Measurements from ENCODE around the gene NR1H2. TPM values are rescaled to one million over a fixed set of nuclear protein-coding genes. Genes with fewer than 3 reads are reported as not detected.

NR1H2 gene
- total RNA-seq, 2 donors from 2014 or later: 113 to 138 TPM

GRCh38 chr19:50359328-50359818 is 16.9 kb upstream of the NR1H2 start:
- Histone ChIP-seq H3K36me3 (no peaks in the 10 kb centered on the region), H3K27me3 (replicated peaks; ENCODE audit: insufficient read depth) (no peaks in the 10 kb centered on the region), H3K9me3 (no peaks in the 10 kb centered on the region), H3K4me3 (no peak overlapping the region), H3K4me1 (ENCODE audit: control insufficient read depth in 1 of 2, low read depth in 2 of 2) (peaks cover 0 to 4% of the 10 kb centered on the region in 2 donors), H3K27ac (no peak overlapping the region)
- no peak for TF ChIP-seq CTCF (IDR thresholded peaks at IDR 0.05)
- ATAC-seq (ENCODE audit: insufficient number of reproducible peaks, low FRiP score, low read depth) (no peak), DNase-seq (ENCODE audit: low spot score) (no peak)

GRCh38 chr19:50361290-50362029 is 14.8 kb upstream of the NR1H2 start:
- H3K4me3 ChIP-seq: no peak overlapping the region
- DNase-seq (ENCODE audit: low spot score) (no peak), ATAC-seq (ENCODE audit: insufficient number of reproducible peaks, low FRiP score, low read depth) (no peak)
- H3K9me3 ChIP-seq: no peaks in the 10 kb centered on the region
- peaks cover 0 to 4% of the 10 kb centered on the region in 2 donors for H3K4me1 ChIP-seq (ENCODE audit: control insufficient read depth in 1 of 2, low read depth in 2 of 2)
- H3K27me3 ChIP-seq (replicated peaks; ENCODE audit: insufficient read depth): no peaks in the 10 kb centered on the region
- H3K36me3 ChIP-seq: no peaks in the 10 kb centered on the region
- no peak for TF ChIP-seq CTCF (IDR thresholded peaks at IDR 0.05)
- no peak overlapping the region for H3K27ac ChIP-seq

- Histone ChIP-seq H3K27ac (no peak overlapping the region), H3K4me1 (ENCODE audit: control insufficient read depth in 1 of 2, low read depth in 2 of 2) (peaks cover 0 to 4% of the 10 kb centered on the region in 2 donors), H3K36me3 (no peaks in the 10 kb centered on the region), H3K9me3 (no peaks in the 10 kb centered on the region), H3K4me3 (no peak overlapping the region), H3K27me3 (replicated peaks; ENCODE audit: insufficient read depth) (no peaks in the 10 kb centered on the region)
- DNase-seq (ENCODE audit: low spot score): no peak
- no peak for ATAC-seq (ENCODE audit: insufficient number of reproducible peaks, low FRiP score, low read depth)
- TF ChIP-seq CTCF (IDR thresholded peaks at IDR 0.05): no peak
Observed at GRCh38 chr19:50362030-50362412, 14.2 kb upstream of the NR1H2 start.

- H3K36me3 ChIP-seq: no peaks in the 10 kb centered on the region
- H3K4me3 ChIP-seq: no peak overlapping the region
- peaks cover 0 to 4% of the 10 kb centered on the region in 2 donors for H3K4me1 ChIP-seq (ENCODE audit: control insufficient read depth in 1 of 2, low read depth in 2 of 2)
- no peak overlapping the region for H3K27ac ChIP-seq
- no peak for TF ChIP-seq CTCF (IDR thresholded peaks at IDR 0.05)
- H3K27me3 ChIP-seq (replicated peaks; ENCODE audit: insufficient read depth): no peaks in the 10 kb centered on the region
- no peak for ATAC-seq (ENCODE audit: insufficient number of reproducible peaks, low FRiP score, low read depth)
- no peak for DNase-seq (ENCODE audit: low spot score)
- no peaks in the 10 kb centered on the region for H3K9me3 ChIP-seq
Observed at GRCh38 chr19:50362656-50363424, 13.4 kb upstream of the NR1H2 start.
